Activated T-helper 1 cell treated with anti-CD3 and anti-CD28 coated beads, Interleukin-12 subunit alpha, Interleukin-12 subunit beta, Interleukin-2, Interleukin-4 antibody, amounts not matched to agents 30 ng/mL and 10 ng/mL and 1 ng/mL, durations not matched to agents 14 hours and 24 hours and 36 hours (primary cell): ENCODE results near the gene UBE2N. TPM values are rescaled to one million over a fixed set of nuclear protein-coding genes. Genes with fewer than 3 reads are reported as not detected.
"Not testable (repeated sequence)": the region's sequence is repeated elsewhere in the genome, so short reads cannot be mapped to it uniquely, and the experiment has no call there.

ENCODE experiments used
- DNase-seq: peaks from one replicate; pipeline ENCODE4 v3.0.0; 2021; ENCODE audit warnings: low spot score
- H3K27ac Mint-ChIP-seq: one replicate; pipeline ENCODE4 v1.8.0; 2021; ENCODE audit warnings: mild to moderate bottlenecking, mixed read lengths
- H3K27me3 Mint-ChIP-seq: one replicate; pipeline ENCODE4 v1.8.0; 2022; ENCODE audit warnings: mild to moderate bottlenecking, moderate library complexity, mixed read lengths; ENCODE audit not compliant: insufficient read depth
- H3K36me3 Mint-ChIP-seq: one replicate; pipeline ENCODE4 v1.8.0; 2021; ENCODE audit warnings: low read depth, mixed read lengths
- H3K4me1 Mint-ChIP-seq: one replicate; pipeline ENCODE4 v1.8.0; 2021; ENCODE audit warnings: low read depth, mixed read lengths
- H3K4me3 Mint-ChIP-seq: one replicate; pipeline ENCODE4 v1.8.0; 2021; ENCODE audit warnings: mild to moderate bottlenecking, moderate library complexity, mixed read lengths
- H3K9me3 Mint-ChIP-seq: one replicate; pipeline ENCODE4 v1.8.0; 2021; ENCODE audit warnings: mixed read lengths
- intact Hi-C: fragments of 100-400 bp; cut with micrococcal nuclease; formaldehyde crosslinking; loops from one replicate; pipeline ENCODE4 v1.15.1; 2024
- total RNA-seq: library from RNA; stranded (reverse); gene quantifications from 2 replicates; pipeline ENCODE4 v1.2.3, GENCODE V29; 2022

Gene UBE2N
- total RNA-seq, 1 donor from 2014 or later, result 231 TPM

DNA sequence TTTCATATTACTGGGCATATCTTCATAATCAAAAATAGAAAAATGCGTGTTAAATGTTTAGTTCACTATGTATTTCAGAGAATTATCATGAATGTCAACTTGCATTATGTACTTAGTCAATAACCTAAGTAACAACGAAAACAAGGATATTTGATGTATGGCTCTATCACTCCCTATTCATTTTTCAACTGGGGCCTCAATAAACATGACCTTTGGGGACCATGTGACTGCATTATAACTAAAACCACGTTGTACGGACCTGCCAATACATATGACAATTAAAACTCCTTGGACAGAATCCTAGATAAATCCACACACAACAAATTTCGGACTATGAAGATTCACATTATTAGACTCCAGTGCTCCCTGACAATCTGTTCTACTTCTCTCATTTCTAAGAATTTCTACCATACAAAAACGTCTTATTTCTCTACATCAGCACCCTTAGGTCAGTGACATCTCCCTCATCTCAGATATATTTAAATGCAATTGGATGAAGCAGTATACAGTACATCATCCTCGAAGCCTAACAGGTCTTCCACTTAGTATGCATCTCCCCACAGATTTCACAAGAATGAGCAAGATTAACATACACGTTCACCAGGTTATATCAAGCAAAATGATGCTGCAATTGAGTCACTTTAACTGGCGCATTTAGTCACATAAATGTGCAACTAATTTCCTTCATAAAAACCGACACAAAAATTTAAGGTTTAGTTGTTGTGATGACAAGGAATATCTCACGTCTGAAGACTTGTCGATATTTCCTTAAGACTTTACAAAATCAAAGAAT, 1.5 kb downstream of the UBE2N start:
- Mint-ChIP-seq H3K9me3 (no peaks in the 10 kb centered on the region), H3K4me3 (peak overlapping the region; percentile 93), H3K27ac (peak overlapping the region; percentile 95), H3K36me3 (peaks cover 7% of the 10 kb centered on the region), H3K27me3 (no peaks in the 10 kb centered on the region), H3K4me1 (peaks cover 66% of the 10 kb centered on the region)
- intact Hi-C loops, result loop anchor here (1.0 to 10.0 kb wide), 4 partner anchors 8 to 1565 kb away; partner anchors contain the start of genes BTG1 and CEP83
- no peak for DNase-seq

DNA sequence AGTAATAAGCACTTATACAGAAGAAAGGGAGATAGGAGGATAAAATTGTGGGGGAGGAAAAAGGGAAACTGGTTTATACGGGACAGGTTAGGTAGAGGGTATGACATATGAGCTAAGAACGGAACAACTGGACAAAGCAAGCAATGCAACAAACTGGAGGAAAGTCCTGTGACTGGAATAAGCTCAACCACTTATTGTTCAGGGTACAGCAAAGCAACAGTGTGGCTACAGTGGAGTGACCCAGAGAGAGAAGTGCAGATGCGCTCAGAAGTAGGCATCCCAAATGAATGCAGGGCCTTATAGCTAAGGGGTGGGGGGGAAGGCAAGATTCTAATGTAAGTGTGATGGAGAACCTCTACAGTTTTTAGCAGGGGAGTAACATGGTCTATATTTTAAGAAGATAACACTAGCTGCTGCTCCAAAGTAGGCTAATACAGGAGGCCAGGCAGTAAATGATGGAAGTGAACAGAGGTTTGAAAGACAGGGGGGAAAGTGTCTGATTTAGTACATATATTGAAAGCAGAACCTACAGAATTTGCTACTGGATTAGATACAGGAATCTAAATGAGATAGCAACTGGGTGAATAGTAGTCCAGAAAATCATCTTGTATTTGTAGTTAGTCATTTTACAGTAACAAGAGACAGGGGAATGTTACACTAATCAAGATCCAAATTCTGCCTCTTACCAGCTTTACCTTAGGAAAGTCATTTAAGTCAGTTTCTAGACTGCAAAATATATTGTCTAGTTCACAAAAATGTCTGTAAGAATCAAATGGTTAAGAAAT, 3.3 kb downstream of the UBE2N start:
- peak overlapping the region; percentile 24 for H3K27ac Mint-ChIP-seq
- no peak for DNase-seq

DNA sequence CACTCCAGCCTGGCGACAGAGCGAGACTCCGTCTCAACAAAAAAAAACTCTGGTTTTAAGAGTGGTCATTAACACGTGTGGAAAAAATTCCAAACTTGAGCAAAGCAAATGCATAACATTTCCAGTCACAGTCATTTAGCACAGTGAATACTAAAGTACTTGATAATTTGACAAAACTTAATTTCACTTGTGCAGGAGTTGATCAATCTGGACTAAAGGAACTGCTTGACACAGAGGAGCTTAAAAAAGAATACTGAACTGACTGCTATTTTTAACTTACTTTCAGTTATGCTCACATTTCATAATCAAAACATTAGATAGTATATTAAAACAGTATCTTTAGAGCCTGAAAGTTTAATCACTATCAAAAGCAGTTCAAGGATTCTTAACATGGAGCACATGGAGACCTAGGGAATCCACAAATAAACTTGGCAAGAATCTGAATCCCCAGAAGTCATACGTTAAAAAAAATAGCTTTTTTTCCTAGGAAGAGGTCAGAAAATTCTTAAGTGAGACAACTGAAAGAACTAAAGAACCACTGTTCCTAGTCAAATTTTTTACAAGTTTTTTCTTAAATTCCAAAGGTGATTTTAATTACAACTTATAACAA, 7.4 kb downstream of the UBE2N start:
- Mint-ChIP-seq H3K9me3 (no peaks in the 10 kb centered on the region), H3K27me3 (peaks cover 2% of the 10 kb centered on the region), H3K4me1 (peaks cover 63% of the 10 kb centered on the region), H3K36me3 (peaks cover 10% of the 10 kb centered on the region), H3K4me3 (no peak overlapping the region), H3K27ac (no peak overlapping the region)
- no peak for DNase-seq
- intact Hi-C loops, result loop anchor here (5.0 kb wide), 1 partner anchor 33 kb away; the partner anchor contains the start of gene MRPL42

More for the DNA sequence above, 3.3 kb downstream of the UBE2N start:
- peak overlapping the region; percentile 73 for H3K4me3 Mint-ChIP-seq
- no peaks in the 10 kb centered on the region for H3K9me3 Mint-ChIP-seq
- H3K4me1 Mint-ChIP-seq, result peaks cover 66% of the 10 kb centered on the region
- no peaks in the 10 kb centered on the region for H3K27me3 Mint-ChIP-seq
- intact Hi-C loops, result no loop called here
- H3K36me3 Mint-ChIP-seq, result peaks cover 7% of the 10 kb centered on the region

DNA sequence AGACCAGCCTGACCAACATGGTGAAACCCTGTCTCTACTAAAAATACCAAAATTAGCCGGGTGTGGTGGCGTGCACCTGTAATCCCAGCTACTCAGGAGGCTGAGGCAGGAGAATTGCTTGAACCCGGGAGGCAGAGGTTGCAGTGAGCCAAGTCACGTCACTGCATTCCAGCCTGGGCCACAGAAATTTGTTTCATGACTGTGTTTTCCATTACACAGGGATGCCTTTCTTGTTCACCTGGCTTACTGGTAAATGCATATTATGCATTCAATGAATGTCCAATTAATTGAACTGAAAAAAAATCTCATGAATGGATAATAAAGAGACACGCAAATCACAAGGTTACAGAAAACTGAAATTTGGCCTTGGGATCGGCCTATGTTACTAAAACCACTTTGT, 9.7 kb downstream of the UBE2N start:
- not testable (repeated sequence) for DNase-seq, H3K27ac Mint-ChIP-seq, H3K9me3 Mint-ChIP-seq, H3K36me3 Mint-ChIP-seq, H3K4me3 Mint-ChIP-seq, H3K27me3 Mint-ChIP-seq
- H3K4me1 Mint-ChIP-seq, result peaks cover 55% of the 10 kb centered on the region
- intact Hi-C loops, result loop anchor here (1.0 to 5.0 kb wide), 2 partner anchors 8 to 35 kb away; partner anchors contain the start of gene MRPL42

DNA sequence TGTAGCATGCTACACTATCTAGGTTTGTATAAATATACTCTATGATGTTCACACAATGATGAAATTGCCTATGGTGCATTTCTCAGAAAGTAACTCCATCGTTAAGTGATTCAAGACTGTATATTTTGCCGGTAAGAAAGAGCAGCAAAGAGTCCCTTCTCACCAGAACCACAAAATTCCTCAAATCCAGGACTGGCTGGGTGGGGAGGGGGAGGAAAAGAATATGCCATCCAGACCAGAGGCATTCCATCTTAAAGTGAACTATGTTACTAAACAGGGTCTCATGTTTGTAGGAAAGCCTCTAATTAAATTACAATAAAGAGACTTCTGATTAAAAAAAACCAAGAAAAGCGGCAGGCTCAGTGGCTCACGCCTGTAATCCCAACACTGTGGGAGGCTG, 11.5 kb downstream of the UBE2N start:
- peaks cover 53% of the 10 kb centered on the region for H3K4me1 Mint-ChIP-seq
- no peak overlapping the region for H3K27ac Mint-ChIP-seq
- intact Hi-C loops, result loop anchor here (5.0 kb wide), 1 partner anchor 37 kb away; the partner anchor contains the start of gene MRPL42

DNA sequence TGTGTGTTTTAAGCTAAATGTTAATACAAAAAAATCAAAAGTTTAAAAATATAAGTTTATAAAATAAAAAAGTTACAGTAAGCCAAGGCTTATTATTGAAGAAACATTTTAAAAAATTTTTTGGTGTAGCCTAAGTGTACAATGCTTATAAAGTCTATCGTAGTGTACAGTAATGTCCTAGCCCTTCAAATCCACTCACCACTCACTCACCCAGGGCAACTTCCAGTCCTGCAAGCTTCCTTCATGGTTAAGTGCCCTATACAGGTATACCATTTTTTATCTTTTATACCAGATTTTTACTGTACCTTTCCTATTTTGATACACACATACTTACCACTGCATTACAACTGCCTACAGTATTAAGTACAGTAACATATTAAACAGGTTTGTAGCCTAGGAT, 11.9 kb downstream of the UBE2N start:
- H3K9me3 Mint-ChIP-seq, result no peaks in the 10 kb centered on the region
- no peak for DNase-seq
- peaks cover 7% of the 10 kb centered on the region for H3K36me3 Mint-ChIP-seq
- peaks cover 57% of the 10 kb centered on the region for H3K4me1 Mint-ChIP-seq
- peaks cover 2% of the 10 kb centered on the region for H3K27me3 Mint-ChIP-seq
- no peak overlapping the region for H3K27ac Mint-ChIP-seq
- intact Hi-C loops, result loop anchor here (5.0 kb wide), 1 partner anchor 37 kb away; the partner anchor contains the start of gene MRPL42
- H3K4me3 Mint-ChIP-seq, result no peak overlapping the region

More for the DNA sequence above, 11.5 kb downstream of the UBE2N start:
- peaks cover 2% of the 10 kb centered on the region for H3K27me3 Mint-ChIP-seq
- H3K36me3 Mint-ChIP-seq, result peaks cover 7% of the 10 kb centered on the region
- H3K4me3 Mint-ChIP-seq, result no peak overlapping the region
- DNase-seq, result no peak
- no peaks in the 10 kb centered on the region for H3K9me3 Mint-ChIP-seq

DNA sequence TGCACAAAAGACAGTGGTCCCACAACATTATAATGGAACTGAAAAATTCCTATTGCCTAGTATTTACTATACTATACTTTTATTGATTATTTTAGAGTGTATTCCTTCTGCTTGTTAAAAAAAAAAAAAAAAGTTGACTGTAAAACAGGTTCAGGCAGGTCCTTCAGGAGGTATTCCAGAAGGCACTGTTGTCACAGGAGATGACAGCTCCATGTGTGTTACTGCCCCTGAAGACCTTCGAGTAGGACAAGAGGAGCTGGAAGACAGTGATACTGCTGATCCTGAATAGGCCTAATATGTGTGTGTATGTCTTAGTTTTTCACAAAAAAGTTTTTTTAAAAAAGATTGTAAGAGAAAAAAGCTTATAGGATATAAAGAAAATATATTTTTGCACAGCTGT, 12.3 kb downstream of the UBE2N start:
- DNase-seq, result no peak
- Mint-ChIP-seq H3K4me1 (peaks cover 61% of the 10 kb centered on the region), H3K27me3 (peaks cover 2% of the 10 kb centered on the region), H3K36me3 (peaks cover 7% of the 10 kb centered on the region), H3K27ac (no peak overlapping the region), H3K4me3 (no peak overlapping the region), H3K9me3 (no peaks in the 10 kb centered on the region)
- intact Hi-C loops, result no loop called here

DNA sequence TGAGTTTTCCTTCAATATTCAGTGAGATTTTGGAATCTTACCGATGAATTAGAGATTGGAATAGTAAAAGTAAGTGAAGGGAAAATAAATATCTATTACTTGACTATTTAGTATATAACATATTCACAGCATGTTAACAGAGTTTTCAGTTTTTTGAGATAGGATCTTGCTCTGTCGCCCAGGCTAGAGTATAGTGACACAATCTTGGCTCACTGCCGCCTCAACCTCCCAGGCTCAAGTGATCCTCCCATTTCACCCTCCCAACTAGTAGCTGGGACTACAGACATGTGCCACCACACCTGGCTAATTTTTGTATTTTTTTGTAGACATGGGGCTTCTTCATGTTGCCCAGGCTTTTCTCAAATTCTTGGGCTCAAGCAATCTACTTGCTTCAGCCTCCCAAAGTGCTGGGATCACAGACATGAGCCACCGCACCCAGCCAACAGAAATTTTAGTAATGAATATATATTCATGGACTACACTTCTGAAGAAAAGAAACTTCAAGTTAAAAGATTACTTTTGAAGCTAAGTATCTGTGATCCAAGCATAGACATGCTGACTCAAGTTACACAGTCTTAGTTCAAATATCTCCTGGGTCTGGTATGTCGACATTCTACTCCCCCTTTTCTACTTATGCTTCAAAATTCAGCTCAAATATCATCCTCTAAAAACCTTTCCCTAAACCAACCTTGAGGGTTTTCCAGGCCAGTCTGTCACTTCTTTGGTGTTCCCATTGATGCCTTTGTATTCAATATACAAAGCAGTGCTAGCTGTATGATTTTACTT, 13.8 kb downstream of the UBE2N start:
- Mint-ChIP-seq H3K36me3 (peaks cover 5% of the 10 kb centered on the region), H3K4me1 (peaks cover 72% of the 10 kb centered on the region), H3K27ac (peak overlapping the region; percentile 36), H3K27me3 (peaks cover 2% of the 10 kb centered on the region), H3K9me3 (no peaks in the 10 kb centered on the region), H3K4me3 (no peak overlapping the region)
- intact Hi-C loops, result no loop called here
- no peak for DNase-seq

DNA sequence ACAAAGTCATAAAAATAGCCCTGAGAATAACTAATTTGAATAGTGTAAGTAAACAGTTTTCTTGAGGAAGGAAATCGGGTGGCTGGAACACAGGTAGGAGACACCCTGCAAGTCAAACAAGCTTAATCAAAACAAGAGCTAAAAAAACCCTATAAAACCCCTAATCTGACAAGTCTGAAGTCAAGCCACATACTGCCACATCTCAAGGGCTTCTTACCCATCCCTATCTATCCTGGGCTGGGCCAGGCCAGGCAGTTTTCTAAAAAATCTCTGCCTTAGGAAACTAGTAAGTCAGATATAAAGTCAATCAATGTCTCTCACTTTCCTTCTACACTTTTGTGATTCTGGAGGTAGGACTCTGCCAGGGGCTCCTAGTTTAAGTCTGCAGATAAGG, 15.3 kb downstream of the UBE2N start:
- no peak for DNase-seq
- H3K9me3 Mint-ChIP-seq, result no peaks in the 10 kb centered on the region
- H3K4me3 Mint-ChIP-seq, result no peak overlapping the region
- peaks cover 74% of the 10 kb centered on the region for H3K4me1 Mint-ChIP-seq
- H3K27me3 Mint-ChIP-seq, result no peaks in the 10 kb centered on the region
- intact Hi-C loops, result no loop called here
- H3K27ac Mint-ChIP-seq, result no peak overlapping the region
- H3K36me3 Mint-ChIP-seq, result peaks cover 3% of the 10 kb centered on the region

DNA sequence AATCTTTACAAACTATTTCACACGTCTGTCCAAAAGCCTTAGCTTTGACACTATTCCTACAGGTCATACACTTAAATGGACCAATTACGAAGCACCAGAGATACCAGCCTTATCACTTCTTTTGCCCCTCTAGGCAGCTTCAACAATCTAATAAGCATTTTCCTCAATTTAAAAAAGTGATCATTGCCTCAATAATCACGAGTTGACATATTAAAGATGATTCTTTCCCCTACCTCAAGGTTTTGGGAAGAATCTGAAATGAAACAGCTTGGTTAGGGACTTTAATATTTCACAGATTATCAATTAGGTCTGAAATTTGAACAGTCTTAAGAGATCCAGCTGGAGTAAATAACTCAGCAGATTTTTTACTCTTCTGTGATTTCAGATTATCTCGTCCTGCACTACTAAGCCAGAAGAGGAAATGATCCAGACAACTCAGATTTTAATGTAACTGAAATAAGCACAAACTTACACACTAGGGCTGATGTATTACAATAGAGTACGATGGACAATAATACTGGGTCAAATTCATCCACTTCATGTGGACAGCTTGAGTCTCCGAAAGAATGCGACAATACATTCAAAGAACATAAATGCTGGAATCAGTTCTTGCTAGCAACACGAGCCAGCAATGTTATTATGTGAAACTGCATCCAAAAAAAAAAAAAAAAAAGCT, 15.9 kb downstream of the UBE2N start:
- H3K4me1 Mint-ChIP-seq, result peaks cover 72% of the 10 kb centered on the region
- H3K27ac Mint-ChIP-seq, result no peak overlapping the region

DNA sequence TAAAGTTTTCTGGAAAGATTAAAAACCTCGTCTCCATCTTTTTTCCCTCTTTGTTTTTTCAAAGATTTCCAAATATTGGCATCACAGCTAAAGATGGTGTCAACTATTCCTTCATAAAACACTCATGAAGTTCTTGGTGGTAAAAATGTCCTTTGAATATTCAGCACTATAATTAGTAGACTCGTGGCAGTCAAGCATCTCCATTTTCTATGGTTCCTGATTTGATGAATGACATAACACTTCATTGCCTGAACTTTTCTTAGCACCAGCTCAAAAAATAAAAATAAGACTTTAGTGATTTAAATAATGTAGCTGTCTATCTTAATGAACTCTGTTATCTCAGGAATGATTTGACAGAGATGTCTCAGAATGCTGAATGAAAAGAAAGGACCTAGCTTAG, 19.7 kb downstream of the UBE2N start:
- no peak overlapping the region for H3K4me3 Mint-ChIP-seq
- intact Hi-C loops, result no loop called here

More for the DNA sequence above, 15.9 kb downstream of the UBE2N start:
- DNase-seq, result no peak
- Mint-ChIP-seq H3K36me3 (peaks cover 3% of the 10 kb centered on the region), H3K4me3 (no peak overlapping the region), H3K27me3 (no peaks in the 10 kb centered on the region), H3K9me3 (no peaks in the 10 kb centered on the region)
- intact Hi-C loops, result no loop called here

More for the DNA sequence above, 19.7 kb downstream of the UBE2N start:
- no peak for DNase-seq
- Mint-ChIP-seq H3K36me3 (no peaks in the 10 kb centered on the region), H3K9me3 (no peaks in the 10 kb centered on the region), H3K27ac (no peak overlapping the region), H3K27me3 (no peaks in the 10 kb centered on the region), H3K4me1 (peaks cover 72% of the 10 kb centered on the region)
